ENCODE data around the gene SLC35E2B.

SLC35E2B gene

GRCh38 chr1:1609822-1610485 lies 82.6 kb downstream of the SLC35E2B start:
- no peak for DNase-seq (ENCODE audit: low spot score)

Measured in NAMALWA (cell line).